K562 (cell line): ENCODE data around the gene MTOR. TPM values are rescaled to one million over a fixed set of nuclear protein-coding genes. Genes with fewer than 3 reads are reported as not detected.

ENCODE experiments used
- CHD1 ChIP-seq: fragments of 200-600 bp; sonication (generic); IDR thresholded peaks from one replicate; pipeline ENCODE4 v1.6.1; 2012; ENCODE audit warnings: mild to moderate bottlenecking, moderate library complexity, low read length, inconsistent platforms
- DPF2 ChIP-seq: fragments of 450-650 bp; IDR thresholded peaks from 2 replicates; pipeline ENCODE4 v1.6.1; 2016
- FOXA3 ChIP-seq, 2 experiments: fragments of 450-650 bp in 1 of 2; sonication (generic) in 1 of 2; formaldehyde crosslinking; IDR thresholded peaks in 1 of 2; conservative IDR thresholded peaks in 1 of 2; 2 replicates each; pipeline versions ENCODE4 v1.4.0 to v1.8.0; 2020 to 2022; ENCODE audit warnings: mild to moderate bottlenecking in 2 of 2, missing genetic modification reagents in 1 of 2
- HDAC8 ChIP-seq: fragments of 450-650 bp; IDR thresholded peaks from 2 replicates; pipeline ENCODE4 v1.6.1; 2016; ENCODE audit warnings: mild to moderate bottlenecking, missing genetic modification characterization, moderate library complexity, missing compliant biosample characterization
- KDM4B ChIP-seq, 2 experiments: fragments of 450-650 bp in 1 of 2; sonication (generic) in 1 of 2; IDR thresholded peaks; 2 replicates each; pipeline ENCODE4 v1.6.1; 2016 to 2017; ENCODE audit warnings: borderline replicate concordance in 2 of 2, antibody characterized with exemption in 1 of 2, low read depth in 1 of 2, mild to moderate bottlenecking in 1 of 2
- MEF2A ChIP-seq: IDR thresholded peaks from 2 replicates; pipeline ENCODE4 v1.6.1; 2011; ENCODE audit warnings: low read depth, mild to moderate bottlenecking, low read length, moderate library complexity; ENCODE audit not compliant: control insufficient read depth
- MYC ChIP-seq, 2 experiments: fragments of 250-450 bp in 1 of 2; sonication (Bioruptor Pico) in 1 of 2; IDR thresholded peaks; 2 replicates each; pipeline versions ENCODE4 v1.5.1 to v1.6.1; 2012 to 2021; ENCODE audit warnings: low read depth in 2 of 2, borderline replicate concordance in 1 of 2, improper control_type of control experiment in 1 of 2, low read length in 1 of 2, mild to moderate bottlenecking in 1 of 2, moderate library complexity in 1 of 2
- NCOR1 ChIP-seq: fragments of 450-650 bp; IDR thresholded peaks from 2 replicates; pipeline ENCODE4 v1.6.1; 2016; ENCODE audit warnings: mild to moderate bottlenecking, moderate library complexity
- NEUROD1 ChIP-seq: fragments of 150-350 bp; IDR thresholded peaks from 2 replicates; pipeline ENCODE4 v1.6.1; 2014; ENCODE audit warnings: borderline replicate concordance, low read length, low read depth; ENCODE audit not compliant: partially characterized antibody
- NFE2L1 ChIP-seq: fragments of 450-650 bp; IDR thresholded peaks from 2 replicates; pipeline ENCODE4 v1.6.1; 2016; ENCODE audit warnings: missing genetic modification characterization, low read depth, mild to moderate bottlenecking, missing compliant biosample characterization, moderate library complexity, borderline replicate concordance
- OTX1 ChIP-seq: fragments of 450-650 bp; formaldehyde crosslinking; IDR thresholded peaks from 2 replicates; pipeline ENCODE4 v1.4.0; 2022; ENCODE audit warnings: mild to moderate bottlenecking
- RBM22 ChIP-seq: fragments of 200-400 bp; formaldehyde crosslinking; IDR thresholded peaks from 2 replicates; pipeline ENCODE4 v1.6.1; 2018; ENCODE audit warnings: low read length, low read depth; ENCODE audit not compliant: poor library complexity, severe bottlenecking
- TAL1 ChIP-seq: fragments of 450-650 bp; IDR thresholded peaks from 2 replicates; pipeline ENCODE4 v1.6.1; 2016; ENCODE audit warnings: mild to moderate bottlenecking
- ZKSCAN8 ChIP-seq: fragments of 200-800 bp; sonication (Bioruptor generic); IDR thresholded peaks from 2 replicates; pipeline ENCODE4 v1.6.1; 2016; ENCODE audit warnings: missing genetic modification characterization, missing compliant biosample characterization
- ZNF133 ChIP-seq: fragments of 250-450 bp; sonication (Bioruptor Pico); IDR thresholded peaks from 2 replicates; pipeline ENCODE4 v1.4.0; 2020; ENCODE audit warnings: mild to moderate bottlenecking
- ZNF197 ChIP-seq: fragments of 200-800 bp; sonication (Bioruptor generic); IDR thresholded peaks from 2 replicates; pipeline ENCODE4 v1.6.1; 2016; ENCODE audit warnings: low read depth, missing genetic modification characterization, missing compliant biosample characterization
- ZNF589 ChIP-seq: fragments of 200-800 bp; sonication (Bioruptor generic); IDR thresholded peaks from 2 replicates; pipeline ENCODE4 v1.6.1; 2016; ENCODE audit warnings: low read depth, missing genetic modification characterization, missing compliant biosample characterization
- ZNF79 ChIP-seq: fragments of 250-450 bp; sonication (Bioruptor Pico); IDR thresholded peaks from 2 replicates; pipeline ENCODE4 v1.4.0; 2020; ENCODE audit warnings: low read depth, mild to moderate bottlenecking, moderate library complexity
- polyA plus RNA-seq, 8 experiments: library from polyadenylated mRNA; depleted of rRNA in 4 of 8; stranded (reverse) in 5 of 8; unstranded in 3 of 8; fragments of >200 nt; fragmentation: Nextera tagmentation in 2 of 8; fragmentation: Illumina TruSeq in 1 of 8; extraction: Ambion mirVana in 2 of 8; extraction: Trizol in 1 of 8; gene quantifications; 2 replicates each; pipeline versions ENCODE4 v1.2.1 to v1.2.3, GENCODE V29; 2011 to 2014; ENCODE audit warnings: inconsistent platforms in 1 of 8, missing spikeins in 1 of 8
- total RNA-seq, 7 experiments: library from RNA; depleted of rRNA in 6 of 7; stranded (reverse); fragments of >200 nt in 6 of 7; fragmentation: Illumina TruSeq in 2 of 7; extraction: Trizol in 2 of 7; gene quantifications; 2 replicates each; pipeline versions ENCODE4 v1.2.1 to v1.2.3, GENCODE V29; 2011 to 2021; ENCODE audit warnings: low replicate concordance in 1 of 7
- TF ChIP-seq, protein P1 (sequence below): fragments of 450-650 bp; formaldehyde crosslinking; IDR thresholded peaks from 2 replicates; pipeline ENCODE4 v1.4.0; 2020; ENCODE audit warnings: mild to moderate bottlenecking, moderate library complexity
- TF ChIP-seq, protein P2 (sequence below): sonication (generic); formaldehyde crosslinking; IDR thresholded peaks from 2 replicates; pipeline ENCODE4 v1.4.0; 2020; ENCODE audit warnings: mild to moderate bottlenecking, missing genetic modification reagents
- TF ChIP-seq, protein P3 (sequence below): sonication (generic); formaldehyde crosslinking; IDR thresholded peaks from 2 replicates; pipeline ENCODE4 v1.8.0; 2022; ENCODE audit warnings: missing genetic modification reagents, mild to moderate bottlenecking, borderline replicate concordance

MTOR gene
- total and polyA plus RNA-seq, 9 of the 15 experiments (the other 6 are each of a cell fraction or from before 2014, with no cell fraction given): 11.4 to 71.4 (median 52.2) TPM

DNA sequence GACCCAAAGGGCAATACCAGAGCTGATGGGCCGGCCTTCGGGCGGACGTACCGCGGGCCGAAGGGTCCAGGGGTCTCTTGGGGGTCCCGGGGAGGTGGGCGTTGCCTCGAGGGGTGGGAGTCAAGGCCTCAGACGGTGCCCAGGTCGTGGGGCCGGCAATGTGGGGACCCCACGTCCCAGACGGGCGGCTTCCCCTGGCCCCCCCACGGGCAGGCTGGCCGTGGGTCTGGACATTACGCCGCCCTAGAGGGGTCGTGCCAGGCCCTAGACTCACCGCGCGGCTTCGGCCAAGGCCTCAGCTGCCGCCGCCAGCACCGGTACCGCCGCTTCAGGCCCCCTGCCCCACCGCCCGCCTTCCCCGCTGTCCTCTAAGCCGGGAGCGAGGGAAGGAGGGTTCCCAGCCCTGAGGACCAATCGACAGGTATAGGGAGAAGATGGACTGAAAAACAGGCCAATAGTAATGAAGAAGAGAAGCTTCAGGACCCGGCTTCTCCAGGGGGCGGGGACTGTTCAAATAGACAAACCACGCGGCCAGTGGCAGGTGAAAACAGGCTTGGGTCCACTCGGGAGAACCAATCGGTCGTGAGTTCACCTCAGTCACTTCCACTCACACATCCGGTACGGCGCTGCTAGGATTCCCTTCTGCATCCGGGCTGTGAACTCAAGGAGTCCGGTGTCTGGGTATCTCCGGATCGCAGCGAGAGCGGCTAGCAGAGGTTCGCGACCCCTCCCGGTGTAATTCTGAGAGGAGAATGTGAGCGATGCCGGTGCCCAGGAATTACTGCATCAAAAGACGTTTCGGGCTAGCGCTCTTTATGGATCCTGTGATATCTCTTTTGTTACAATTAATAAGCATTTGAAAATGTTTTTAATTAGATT is at the start of gene MTOR (continued):
- TF ChIP-seq, protein P1, sequence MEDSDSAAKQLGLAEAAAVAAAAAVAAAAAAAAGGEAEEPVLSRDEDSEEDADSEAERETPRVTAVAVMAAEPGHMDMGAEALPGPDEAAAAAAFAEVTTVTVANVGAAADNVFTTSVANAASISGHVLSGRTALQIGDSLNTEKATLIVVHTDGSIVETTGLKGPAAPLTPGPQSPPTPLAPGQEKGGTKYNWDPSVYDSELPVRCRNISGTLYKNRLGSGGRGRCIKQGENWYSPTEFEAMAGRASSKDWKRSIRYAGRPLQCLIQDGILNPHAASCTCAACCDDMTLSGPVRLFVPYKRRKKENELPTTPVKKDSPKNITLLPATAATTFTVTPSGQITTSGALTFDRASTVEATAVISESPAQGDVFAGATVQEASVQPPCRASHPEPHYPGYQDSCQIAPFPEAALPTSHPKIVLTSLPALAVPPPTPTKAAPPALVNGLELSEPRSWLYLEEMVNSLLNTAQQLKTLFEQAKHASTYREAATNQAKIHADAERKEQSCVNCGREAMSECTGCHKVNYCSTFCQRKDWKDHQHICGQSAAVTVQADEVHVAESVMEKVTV (CRISPR knock-in tag): 0 out of 2 replicates have a peak, but pooled peaks have one; percentile 13
- no peak for TF ChIP-seq ZNF589 (CRISPR knock-in tag)
- TF ChIP-seq NCOR1: no peak
- TF ChIP-seq ZNF79 (CRISPR knock-in tag): no peak
- no peak; the same call in 1 of the 2 replicates for TF ChIP-seq DPF2
- no peak for TF ChIP-seq ZNF197 (CRISPR knock-in tag)
- no peak for TF ChIP-seq TAL1
- no peak for TF ChIP-seq HDAC8 (tag)
- TF ChIP-seq RBM22: no peak
- TF ChIP-seq CHD1: no peak
- TF ChIP-seq KDM4B (IDR thresholded peaks at IDR 0.05; ENCODE audit: borderline replicate concordance in 2 of 2, low read depth in 1 of 2): peak in 1 of 2 experiments; percentile 97; a peak in 2 of 4 replicates
- TF ChIP-seq ZNF133 (CRISPR knock-in tag): no peak
- 0 out of 4 replicates have a peak, but pooled peaks of 1 of the 2 experiments have one; percentile 44 for TF ChIP-seq FOXA3 (CRISPR knock-in tag; conservative IDR thresholded peaks at IDR 0.05 in 1 of 2, IDR thresholded peaks at IDR 0.05 in 1 of 2)
- TF ChIP-seq MEF2A: no peak
- TF ChIP-seq, protein P2, sequence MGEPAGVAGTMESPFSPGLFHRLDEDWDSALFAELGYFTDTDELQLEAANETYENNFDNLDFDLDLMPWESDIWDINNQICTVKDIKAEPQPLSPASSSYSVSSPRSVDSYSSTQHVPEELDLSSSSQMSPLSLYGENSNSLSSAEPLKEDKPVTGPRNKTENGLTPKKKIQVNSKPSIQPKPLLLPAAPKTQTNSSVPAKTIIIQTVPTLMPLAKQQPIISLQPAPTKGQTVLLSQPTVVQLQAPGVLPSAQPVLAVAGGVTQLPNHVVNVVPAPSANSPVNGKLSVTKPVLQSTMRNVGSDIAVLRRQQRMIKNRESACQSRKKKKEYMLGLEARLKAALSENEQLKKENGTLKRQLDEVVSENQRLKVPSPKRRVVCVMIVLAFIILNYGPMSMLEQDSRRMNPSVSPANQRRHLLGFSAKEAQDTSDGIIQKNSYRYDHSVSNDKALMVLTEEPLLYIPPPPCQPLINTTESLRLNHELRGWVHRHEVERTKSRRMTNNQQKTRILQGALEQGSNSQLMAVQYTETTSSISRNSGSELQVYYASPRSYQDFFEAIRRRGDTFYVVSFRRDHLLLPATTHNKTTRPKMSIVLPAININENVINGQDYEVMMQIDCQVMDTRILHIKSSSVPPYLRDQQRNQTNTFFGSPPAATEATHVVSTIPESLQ (CRISPR knock-in tag): peak; percentile 77; the same call in 1 of the 2 replicates
- no peak for TF ChIP-seq ZKSCAN8
- peak; percentile 47; the same call in 1 of the 2 replicates for TF ChIP-seq MYC (IDR thresholded peaks at IDR 0.05; ENCODE audit: low read depth, low read length)
- no peak for TF ChIP-seq MYC (CRISPR knock-in tag; IDR thresholded peaks at IDR 0.05; ENCODE audit: borderline replicate concordance, low read depth)
- TF ChIP-seq, protein P3, sequence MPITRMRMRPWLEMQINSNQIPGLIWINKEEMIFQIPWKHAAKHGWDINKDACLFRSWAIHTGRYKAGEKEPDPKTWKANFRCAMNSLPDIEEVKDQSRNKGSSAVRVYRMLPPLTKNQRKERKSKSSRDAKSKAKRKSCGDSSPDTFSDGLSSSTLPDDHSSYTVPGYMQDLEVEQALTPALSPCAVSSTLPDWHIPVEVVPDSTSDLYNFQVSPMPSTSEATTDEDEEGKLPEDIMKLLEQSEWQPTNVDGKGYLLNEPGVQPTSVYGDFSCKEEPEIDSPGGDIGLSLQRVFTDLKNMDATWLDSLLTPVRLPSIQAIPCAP (CRISPR knock-in tag): no peak
- no peak for TF ChIP-seq NFE2L1 (tag)
- TF ChIP-seq OTX1 (CRISPR knock-in tag): no peak
- peak; percentile 93 for TF ChIP-seq NEUROD1
